K562 (cell line): ENCODE results near the gene STK24. TPM values are rescaled to one million over a fixed set of nuclear protein-coding genes. Genes with fewer than 3 reads are reported as not detected.

ENCODE experiments used
- AFF4 ChIP-seq: sonication (generic); formaldehyde crosslinking; IDR thresholded peaks from 2 replicates; pipeline ENCODE4 v1.8.0; 2023; ENCODE audit warnings: mild to moderate bottlenecking, missing genetic modification reagents
- MECOM ChIP-seq: fragments of 250-450 bp; sonication (Bioruptor Pico); IDR thresholded peaks from 2 replicates; pipeline ENCODE4 v1.8.0; 2022; ENCODE audit warnings: inconsistent platforms
- NFXL1 ChIP-seq: fragments of 450-650 bp; formaldehyde crosslinking; IDR thresholded peaks from 2 replicates; pipeline ENCODE4 v1.4.0; 2021; ENCODE audit warnings: mild to moderate bottlenecking
- SMC3 ChIP-seq: conservative IDR thresholded peaks from 2 replicates; pipeline ENCODE4 v1.6.1; 2011; ENCODE audit warnings: low read depth, low read length, improper control_type of control experiment; ENCODE audit not compliant: insufficient read depth
- SNRNP70 ChIP-seq: fragments of 200-400 bp; formaldehyde crosslinking; optimal IDR thresholded peaks from 2 replicates; pipeline ENCODE3; 2017; ENCODE audit warnings: low read depth, low read length
- SRSF9 ChIP-seq: fragments of 200-400 bp; formaldehyde crosslinking; IDR thresholded peaks from 2 replicates; pipeline ENCODE4 v1.6.1; 2017; ENCODE audit warnings: low read depth, low read length, borderline replicate concordance
- ZNF583 ChIP-seq: fragments of 250-450 bp; sonication (Bioruptor Pico); IDR thresholded peaks from 2 replicates; pipeline ENCODE4 v1.4.0; 2020
- polyA plus RNA-seq, 8 experiments: library from polyadenylated mRNA; depleted of rRNA in 4 of 8; stranded (reverse) in 5 of 8; unstranded in 3 of 8; fragments of >200 nt; fragmentation: Nextera tagmentation in 2 of 8; fragmentation: Illumina TruSeq in 1 of 8; extraction: Ambion mirVana in 2 of 8; extraction: Trizol in 1 of 8; gene quantifications; 2 replicates each; pipeline versions ENCODE4 v1.2.1 to v1.2.3, GENCODE V29; 2011 to 2014; ENCODE audit warnings: inconsistent platforms in 1 of 8, missing spikeins in 1 of 8
- total RNA-seq, 7 experiments: library from RNA; depleted of rRNA in 6 of 7; stranded (reverse); fragments of >200 nt in 6 of 7; fragmentation: Illumina TruSeq in 2 of 7; extraction: Trizol in 2 of 7; gene quantifications; 2 replicates each; pipeline versions ENCODE4 v1.2.1 to v1.2.3, GENCODE V29; 2011 to 2021; ENCODE audit warnings: low replicate concordance in 1 of 7
- TF ChIP-seq, protein P1 (sequence below): fragments of 250-450 bp; sonication (Bioruptor Pico); IDR thresholded peaks from 2 replicates; pipeline ENCODE4 v1.8.0; 2022; ENCODE audit warnings: moderate library complexity, mild to moderate bottlenecking, inconsistent platforms

The STK24 gene
- total and polyA plus RNA-seq, 9 of the 15 experiments (the other 6 are each of a cell fraction or from before 2014, with no cell fraction given) = 3.8 to 78.4 (median 28.2) TPM

DNA sequence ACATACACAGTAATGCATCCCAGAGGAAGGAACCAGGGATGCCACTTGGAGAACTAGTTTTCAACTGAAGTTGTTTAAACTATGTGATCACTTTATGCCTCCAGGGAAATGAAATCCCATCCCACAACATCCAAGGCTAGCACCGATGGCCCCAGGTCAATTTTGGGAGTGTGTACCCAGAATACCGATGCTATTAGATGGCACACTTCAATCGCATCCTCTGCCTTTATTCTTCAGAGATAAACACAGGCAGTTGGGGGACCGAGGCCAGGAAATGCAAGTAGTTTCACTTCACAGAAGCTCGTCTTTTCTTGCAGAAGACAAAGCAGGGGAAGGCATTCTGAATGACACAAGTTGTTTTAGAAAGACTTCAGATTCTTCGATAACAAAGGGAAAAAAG is 13.8 kb downstream of the STK24 start (continued):
- TF ChIP-seq AFF4 (CRISPR knock-in tag) (no peak), SNRNP70 (no peak), MECOM (CRISPR knock-in tag) (no peak), ZNF583 (no peak), NFXL1 (CRISPR knock-in tag) (no peak), SMC3 (no peak), SRSF9 (no peak)
- TF ChIP-seq, protein P1, sequence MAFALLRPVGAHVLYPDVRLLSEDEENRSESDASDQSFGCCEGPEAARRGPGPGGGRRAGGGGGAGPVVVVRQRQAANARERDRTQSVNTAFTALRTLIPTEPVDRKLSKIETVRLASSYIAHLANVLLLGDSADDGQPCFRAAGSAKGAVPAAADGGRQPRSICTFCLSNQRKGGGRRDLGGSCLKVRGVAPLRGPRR = no peak
